Spleen (tissue), 11 donors: Measurements from ENCODE around the gene GRAMD1A. TPM values are rescaled to one million over a fixed set of nuclear protein-coding genes. Genes with fewer than 3 reads are reported as not detected.

Source experiments
- DNase-seq: peaks from one replicate; pipeline ENCODE4 v3.0.0-alpha.2; 2020
- H3K27ac ChIP-seq, 8 donors: fragments of 200-600 bp; sonication (generic) in 7 of 8; 1 replicate in 4 of 8; 2 replicates in 4 of 8; pipeline versions ENCODE4 v1.5.0 to v1.8.0; 2016 to 2021; ENCODE audit warnings: inconsistent platforms in 4 of 8, mild to moderate bottlenecking in 4 of 8, moderate library complexity in 1 of 8
- H3K27me3 ChIP-seq, 7 donors: fragments of 200-600 bp; sonication (generic) in 6 of 7; replicated peaks in 1 of 7; 1 replicate in 4 of 7; 2 replicates in 3 of 7; pipeline versions ENCODE4 v1.5.0 to v1.8.0; 2016 to 2021; ENCODE audit warnings: inconsistent platforms in 3 of 7, mild to moderate bottlenecking in 1 of 7
- H3K36me3 ChIP-seq, 6 donors: fragments of 200-600 bp; sonication (generic) in 5 of 6; 1 replicate in 4 of 6; 2 replicates in 2 of 6; pipeline versions ENCODE4 v1.5.0 to v1.8.0; 2016 to 2021; ENCODE audit warnings: inconsistent platforms in 2 of 6
- H3K4me1 ChIP-seq, 6 donors: fragments of 200-600 bp; sonication (generic) in 5 of 6; 1 replicate in 3 of 6; 2 replicates in 3 of 6; pipeline versions ENCODE4 v1.5.0 to v1.8.0; 2016 to 2021; ENCODE audit warnings: inconsistent platforms in 3 of 6
- H3K4me3 ChIP-seq, 8 donors: fragments of 200-600 bp; sonication (generic) in 7 of 8; 1 replicate in 4 of 8; 2 replicates in 4 of 8; pipeline versions ENCODE4 v1.5.0 to v1.8.0; 2016 to 2021; ENCODE audit warnings: inconsistent platforms in 4 of 8, mild to moderate bottlenecking in 4 of 8, moderate library complexity in 2 of 8
- H3K9me3 ChIP-seq, 8 donors: fragments of 200-600 bp; sonication (generic) in 7 of 8; 1 replicate in 4 of 8; 2 replicates in 4 of 8; pipeline versions ENCODE4 v1.5.0 to v1.8.0; 2016 to 2021; ENCODE audit warnings: inconsistent platforms in 4 of 8
- POLR2A ChIP-seq, 3 donors: fragments of 450-650 bp; IDR thresholded peaks; one replicate each; pipeline ENCODE4 v1.5.1; 2017; ENCODE audit warnings: antibody characterized with exemption in 3 of 3, mild to moderate bottlenecking in 1 of 3
- POLR2AphosphoS5 ChIP-seq, 3 donors: sonication (generic); formaldehyde crosslinking; IDR thresholded peaks; one replicate each; pipeline ENCODE4 v1.5.1; 2017; ENCODE audit warnings: antibody characterized with exemption in 3 of 3
- WGBS, 5 donors: extraction: QIAGEN DNeasy Blood & Tissue Kit in 3 of 5; methylation state at CpG; one replicate each; pipeline versions ENCODE4 v1.1.5 to v1.1.7; 2013 to 2018; 5-methylcytosine and 5-hydroxymethylcytosine counted together
- intact Hi-C: fragments of 100-400 bp; cut with DNase I; formaldehyde crosslinking; loops from one replicate; pipeline ENCODE4 v1.15.0; 2023; ENCODE audit warnings: low total_unique reads
- polyA plus RNA-seq, 3 donors: library from polyadenylated mRNA; stranded (reverse); fragments of 200-250 nt; gene quantifications; one replicate each; pipeline ENCODE4 v1.2.1, GENCODE V29; 2013
- total RNA-seq, 7 donors: library from RNA; depleted of rRNA in 3 of 7; stranded (reverse); fragments of >200 nt in 3 of 7; fragmentation: NEBNext Ultra II Directional in 4 of 7; extraction: Animal tissue kit (Norgen Biotek cat#: 25700) in 4 of 7; gene quantifications; one replicate each; pipeline versions ENCODE4 v1.1.0 to v1.2.1, GENCODE V29; 2016 to 2021
- TF ChIP-seq, protein P1 (sequence below), 11 experiments: fragments of 200-600 bp in 7 of 11; fragments of 450-650 bp in 4 of 11; sonication (generic) in 4 of 11; IDR thresholded peaks in 8 of 11; conservative IDR thresholded peaks in 3 of 11; 1 replicate in 7 of 11; 2 replicates in 4 of 11; pipeline versions ENCODE4 v1.4.0 to v1.8.0; 2016 to 2021; ENCODE audit warnings: antibody characterized with exemption in 11 of 11, inconsistent platforms in 4 of 11, mild to moderate bottlenecking in 1 of 11
- donor health status: healthy with polysubstance abuse.
- donor health status: DM: no; HTN: no; CAD: no; lungs with moderate emphysema.
- donor health status: DM: no; HTN: no; CAD: no.
- donor health status: Bipolar disorder and iron deficiency.
- donor health status: healthy.
- donor health status: DM: no; HTN: no; CAD: no.
- donor health status: DM: yes; HTN: yes; CAD: no.

The GRAMD1A gene
- total and polyA plus RNA-seq, 10 donors = 30.0 to 177 (median 101) TPM

GRCh38 chr19:35069696-35070095 lies 69.6 kb downstream of the GRAMD1A start:
- no peak for DNase-seq
- TF ChIP-seq POLR2AphosphoS5 (IDR thresholded peaks at IDR 0.05) (no peak), POLR2A (IDR thresholded peaks at IDR 0.05) (no peak)
- TF ChIP-seq, protein P1, sequence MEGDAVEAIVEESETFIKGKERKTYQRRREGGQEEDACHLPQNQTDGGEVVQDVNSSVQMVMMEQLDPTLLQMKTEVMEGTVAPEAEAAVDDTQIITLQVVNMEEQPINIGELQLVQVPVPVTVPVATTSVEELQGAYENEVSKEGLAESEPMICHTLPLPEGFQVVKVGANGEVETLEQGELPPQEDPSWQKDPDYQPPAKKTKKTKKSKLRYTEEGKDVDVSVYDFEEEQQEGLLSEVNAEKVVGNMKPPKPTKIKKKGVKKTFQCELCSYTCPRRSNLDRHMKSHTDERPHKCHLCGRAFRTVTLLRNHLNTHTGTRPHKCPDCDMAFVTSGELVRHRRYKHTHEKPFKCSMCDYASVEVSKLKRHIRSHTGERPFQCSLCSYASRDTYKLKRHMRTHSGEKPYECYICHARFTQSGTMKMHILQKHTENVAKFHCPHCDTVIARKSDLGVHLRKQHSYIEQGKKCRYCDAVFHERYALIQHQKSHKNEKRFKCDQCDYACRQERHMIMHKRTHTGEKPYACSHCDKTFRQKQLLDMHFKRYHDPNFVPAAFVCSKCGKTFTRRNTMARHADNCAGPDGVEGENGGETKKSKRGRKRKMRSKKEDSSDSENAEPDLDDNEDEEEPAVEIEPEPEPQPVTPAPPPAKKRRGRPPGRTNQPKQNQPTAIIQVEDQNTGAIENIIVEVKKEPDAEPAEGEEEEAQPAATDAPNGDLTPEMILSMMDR (IDR thresholded peaks at IDR 0.05 in 8 of 11, conservative IDR thresholded peaks at IDR 0.05 in 3 of 11) = no peak
- Histone ChIP-seq H3K4me3 (no peak overlapping the region), H3K4me1 (peaks cover 0 to 17% (median 6%) of the 10 kb centered on the region in 6 donors), H3K27ac (no peak overlapping the region), H3K27me3 (no peaks in the 10 kb centered on the region), H3K36me3 (no peaks in the 10 kb centered on the region), H3K9me3 (peaks cover 0 to 14% (median 8%) of the 10 kb centered on the region in 8 donors)
- intact Hi-C loops = no loop called here
- WGBS, 5 donors = 39 to 82% (median 69%) methylated on average over 1 of the region's 1 CpG

- Histone ChIP-seq H3K27ac (no peak overlapping the region), H3K36me3 (no peaks in the 10 kb centered on the region), H3K27me3 (no peaks in the 10 kb centered on the region), H3K9me3 (peaks cover 0 to 14% (median 8%) of the 10 kb centered on the region in 8 donors), H3K4me1 (peaks cover 0 to 24% (median 6%) of the 10 kb centered on the region in 6 donors), H3K4me3 (no peak overlapping the region)
- WGBS, 5 donors = 85 to 98% (median 89%) methylated on average over 3 of the region's 3 CpGs
- TF ChIP-seq POLR2A (IDR thresholded peaks at IDR 0.05) (no peak), POLR2AphosphoS5 (IDR thresholded peaks at IDR 0.05) (no peak)
- TF ChIP-seq, protein P1 (IDR thresholded peaks at IDR 0.05 in 8 of 11, conservative IDR thresholded peaks at IDR 0.05 in 3 of 11) = no peak
- no peak for DNase-seq
- intact Hi-C loops = no loop called here
Observed at GRCh38 chr19:35070471-35070870, 70.3 kb downstream of the GRAMD1A start.

DNA sequence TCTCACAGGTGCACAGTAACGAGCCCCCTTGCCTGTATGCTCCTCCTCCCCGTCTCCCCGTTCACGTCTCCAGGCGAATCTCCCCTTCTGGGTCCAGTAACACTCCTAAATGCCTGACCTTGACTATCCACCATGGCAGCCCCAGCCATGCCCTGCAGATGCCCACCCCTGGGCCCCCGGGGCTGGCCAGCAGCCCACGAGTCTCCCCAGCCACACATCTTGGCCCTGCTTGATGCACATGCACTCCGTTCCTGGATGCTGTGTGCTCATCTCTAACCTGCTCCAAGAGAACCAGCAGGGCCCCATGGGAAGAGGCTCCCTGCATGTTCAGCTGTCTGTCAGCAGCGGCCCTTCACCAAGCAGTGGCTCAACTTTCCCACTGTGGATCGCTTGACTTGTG lies 73.4 kb downstream of the GRAMD1A start:
- no peak overlapping the region for H3K4me3 ChIP-seq
- H3K4me1 ChIP-seq = peaks cover 0 to 15% (median 0%) of the 10 kb centered on the region in 6 donors
- 78 to 88% (median 85%) methylated on average over 9 to 10 of the region's 10 CpGs for WGBS, 5 donors
- H3K36me3 ChIP-seq = no peaks in the 10 kb centered on the region
- DNase-seq = no peak
- TF ChIP-seq, protein P1 (IDR thresholded peaks at IDR 0.05 in 8 of 11, conservative IDR thresholded peaks at IDR 0.05 in 3 of 11) = no peak
- TF ChIP-seq POLR2AphosphoS5 (IDR thresholded peaks at IDR 0.05) (no peak), POLR2A (IDR thresholded peaks at IDR 0.05) (no peak)
- H3K27me3 ChIP-seq = no peaks in the 10 kb centered on the region
- H3K9me3 ChIP-seq = peaks cover 0 to 11% (median 8%) of the 10 kb centered on the region in 8 donors
- intact Hi-C loops = no loop called here
- no peak overlapping the region for H3K27ac ChIP-seq

DNA sequence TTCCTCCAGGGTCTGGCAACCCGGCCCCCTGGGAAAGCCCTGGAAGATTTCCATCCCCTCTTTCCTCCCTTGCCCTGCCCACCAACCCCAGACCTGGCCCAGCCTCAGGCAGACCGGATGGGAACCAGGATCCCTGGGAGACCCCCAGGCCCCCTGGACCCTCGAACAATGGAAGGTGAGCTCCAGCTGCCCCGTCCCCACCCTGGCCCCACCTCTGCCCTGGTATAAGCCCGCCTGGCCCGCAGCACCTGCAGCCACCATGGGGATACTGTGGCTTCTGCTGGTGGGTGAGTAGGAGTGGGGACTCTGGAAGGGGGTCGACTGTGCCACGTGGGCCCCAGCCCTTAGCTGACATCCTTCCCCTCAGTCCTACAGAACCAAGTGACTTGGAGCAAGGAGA lies 73.8 kb downstream of the GRAMD1A start:
- Histone ChIP-seq H3K27me3 (no peaks in the 10 kb centered on the region), H3K4me3 (no peak overlapping the region), H3K9me3 (peaks cover 0 to 11% (median 8%) of the 10 kb centered on the region in 8 donors), H3K4me1 (peaks cover 0 to 15% (median 0%) of the 10 kb centered on the region in 6 donors), H3K27ac (no peak overlapping the region), H3K36me3 (no peaks in the 10 kb centered on the region)
- 63 to 82% (median 77%) methylated on average over 6 to 8 of the region's 8 CpGs for WGBS, 5 donors
- TF ChIP-seq, protein P1 (IDR thresholded peaks at IDR 0.05 in 8 of 11, conservative IDR thresholded peaks at IDR 0.05 in 3 of 11) = no peak
- TF ChIP-seq POLR2AphosphoS5 (IDR thresholded peaks at IDR 0.05) = no peak
- no peak for TF ChIP-seq POLR2A (IDR thresholded peaks at IDR 0.05)
- intact Hi-C loops = no loop called here
- DNase-seq = no peak
